GM12878 (cell line): ENCODE results near the gene NDC1. TPM values are rescaled to one million over a fixed set of nuclear protein-coding genes. Genes with fewer than 3 reads are reported as not detected.
A peak's percentile ranks its signal among the peaks of the same experiment; 100 is the strongest.

ENCODE experiments used
- CEBPZ ChIP-seq: fragments of 150-350 bp; IDR thresholded peaks from 2 replicates; pipeline ENCODE4 v1.6.1; 2016; ENCODE audit warnings: low read depth, low read length
- CHD2 ChIP-seq: IDR thresholded peaks from 2 replicates; pipeline ENCODE4 v1.6.1; 2011; ENCODE audit warnings: low read depth, low read length, improper control_type of control experiment, borderline replicate concordance
- EED ChIP-seq: sonication (generic); IDR thresholded peaks from 2 replicates; pipeline ENCODE4 v1.6.1; 2016; ENCODE audit warnings: antibody characterized with exemption, low read depth
- EGR1 ChIP-seq, 2 experiments: IDR thresholded peaks; 1 replicate in 1 of 2; 2 replicates in 1 of 2; pipeline ENCODE4 v1.6.1; 2011 to 2012; ENCODE audit warnings: low read depth in 2 of 2, low read length in 2 of 2, borderline replicate concordance in 1 of 2, mild to moderate bottlenecking in 1 of 2, moderate library complexity in 1 of 2
- ETV6 ChIP-seq, 2 experiments: fragments of 450-650 bp in 1 of 2; IDR thresholded peaks in 1 of 2; conservative IDR thresholded peaks in 1 of 2; 2 replicates each; pipeline ENCODE4 v1.6.1; 2014; ENCODE audit warnings: antibody characterized with exemption in 1 of 2, borderline replicate concordance in 1 of 2, low read depth in 1 of 2, mild to moderate bottlenecking in 1 of 2, moderate library complexity in 1 of 2
- IKZF2 ChIP-seq, 2 experiments: fragments of 450-650 bp; IDR thresholded peaks; 2 replicates each; pipeline ENCODE4 v1.6.1; 2017; ENCODE audit warnings: mild to moderate bottlenecking in 2 of 2, moderate library complexity in 2 of 2
- NBN ChIP-seq: fragments of 450-650 bp; IDR thresholded peaks from 2 replicates; pipeline ENCODE4 v1.6.1; 2016
- NFIC ChIP-seq: IDR thresholded peaks from 2 replicates; pipeline ENCODE4 v1.6.1; 2012; ENCODE audit warnings: low read depth, mild to moderate bottlenecking, inconsistent platforms, low read length, moderate library complexity
- PAX5 ChIP-seq: IDR thresholded peaks from 2 replicates; pipeline ENCODE4 v1.6.1; 2011; ENCODE audit warnings: low read depth, low read length, borderline replicate concordance
- RELA ChIP-seq: fragments of 450-650 bp; IDR thresholded peaks from 2 replicates; pipeline ENCODE4 v1.8.0; 2014; ENCODE audit warnings: borderline replicate concordance; ENCODE audit not compliant: partially characterized antibody
- RFX5 ChIP-seq: IDR thresholded peaks from 2 replicates; pipeline ENCODE4 v1.6.1; 2011; ENCODE audit warnings: low read depth, low read length, improper control_type of control experiment
- SPI1 ChIP-seq: IDR thresholded peaks from 2 replicates; pipeline ENCODE4 v1.6.1; 2011; ENCODE audit warnings: low read depth, mild to moderate bottlenecking, low read length, moderate library complexity, borderline replicate concordance; ENCODE audit not compliant: insufficient read depth
- SRF ChIP-seq, 2 experiments: IDR thresholded peaks; 2 replicates each; pipeline ENCODE4 v1.6.1; 2011; ENCODE audit warnings: low read depth in 2 of 2, low read length in 2 of 2, mild to moderate bottlenecking in 1 of 2, moderate library complexity in 1 of 2
- SUPT20H ChIP-seq: IDR thresholded peaks from 2 replicates; pipeline ENCODE4 v1.6.1; 2011; ENCODE audit warnings: low read depth, mild to moderate bottlenecking, low read length, moderate library complexity, borderline replicate concordance; ENCODE audit not compliant: control insufficient read depth
- USF1 ChIP-seq: IDR thresholded peaks from 2 replicates; pipeline ENCODE4 v1.6.1; 2011; ENCODE audit warnings: borderline replicate concordance, low read depth, mild to moderate bottlenecking, moderate library complexity, mixed read lengths, low read length; ENCODE audit not compliant: insufficient read depth; ENCODE audit errors: extremely low read length
- WRNIP1 ChIP-seq: IDR thresholded peaks from 2 replicates; pipeline ENCODE4 v1.6.1; 2011; ENCODE audit warnings: low read depth, low read length, improper control_type of control experiment, borderline replicate concordance
- ZSCAN29 ChIP-seq: fragments of 450-650 bp; IDR thresholded peaks from 2 replicates; pipeline ENCODE4 v1.6.1; 2017; ENCODE audit warnings: mild to moderate bottlenecking, moderate library complexity
- polyA plus RNA-seq, 11 experiments: library from polyadenylated mRNA; depleted of rRNA in 4 of 11; unstranded in 6 of 11; stranded (reverse) in 5 of 11; fragments of >200 nt; fragmentation: Nextera tagmentation in 4 of 11; fragmentation: Illumina TruSeq in 1 of 11; extraction: Ambion mirVana in 4 of 11; extraction: Trizol in 1 of 11; gene quantifications; 1 replicate in 1 of 11; 2 replicates in 10 of 11; pipeline versions ENCODE4 v1.2.1 to v1.2.3, GENCODE V29; 2011 to 2016; ENCODE audit warnings: inconsistent platforms in 2 of 11, missing spikeins in 2 of 11, low read depth in 1 of 11
- total RNA-seq, 4 experiments: library from RNA; depleted of rRNA in 3 of 4; stranded (reverse); fragments of >200 nt in 3 of 4; fragmentation: Illumina TruSeq in 1 of 4; extraction: Trizol in 1 of 4; gene quantifications; 2 replicates each; pipeline versions ENCODE4 v1.2.1 to v1.2.3, GENCODE V29; 2013 to 2021
- TF ChIP-seq, protein P1 (sequence below): fragments of 450-650 bp; IDR thresholded peaks from 2 replicates; pipeline ENCODE4 v1.6.1; 2017; ENCODE audit warnings: mild to moderate bottlenecking
- TF ChIP-seq, protein P2 (sequence below): fragments of 450-650 bp; IDR thresholded peaks from 2 replicates; pipeline ENCODE4 v1.6.1; 2016; ENCODE audit warnings: mild to moderate bottlenecking

NDC1 gene
- total and polyA plus RNA-seq, 10 of the 15 experiments (the other 5 are each of a cell fraction or from before 2014, with no cell fraction given) = 20.2 to 77.6 (median 47.1) TPM

DNA sequence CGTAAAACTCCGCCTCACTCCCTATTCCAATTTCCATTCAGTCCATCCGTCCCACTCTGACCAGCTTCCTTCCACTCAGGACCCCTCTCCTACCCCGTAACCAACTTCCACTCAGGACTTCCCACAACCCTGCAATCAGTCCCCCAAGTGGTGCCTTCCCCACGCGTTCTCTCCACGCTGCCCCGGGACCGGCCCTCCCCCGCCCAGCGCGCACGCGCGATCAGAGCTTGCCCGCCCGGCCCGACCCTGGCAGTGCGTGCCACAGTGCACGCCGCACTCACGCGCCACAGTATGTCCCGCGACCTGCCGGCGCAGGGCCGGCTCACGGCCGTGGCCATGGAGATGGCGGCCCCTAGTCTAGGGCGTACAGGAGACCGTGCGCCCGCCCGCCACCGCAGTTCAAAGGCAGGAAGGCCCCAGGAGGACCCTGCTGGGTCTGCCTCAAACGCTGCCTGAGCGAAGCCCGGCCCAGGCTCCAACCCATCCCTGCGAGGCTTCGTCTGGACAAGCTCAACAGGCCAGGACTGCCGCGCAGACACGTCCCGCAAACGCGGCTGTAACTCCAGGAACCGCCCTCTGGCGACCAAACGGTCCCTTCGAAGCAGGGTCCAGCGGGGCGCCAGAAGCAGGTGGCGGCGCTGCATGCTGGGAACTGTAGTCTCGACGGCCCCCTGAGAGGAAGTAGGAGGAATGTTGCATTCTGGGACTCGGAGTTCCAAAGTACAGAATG lies at the start of gene NDC1 (continued):
- TF ChIP-seq NBN (peak; percentile 92), NFIC (no peak), EGR1 (IDR thresholded peaks at IDR 0.05; ENCODE audit: borderline replicate concordance in 1 of 2, low read depth in 2 of 2, low read length in 2 of 2) (peak in 1 of 2 experiments; percentile 70; a peak in 2 of 3 replicates), WRNIP1 (no peak), ZSCAN29 (no peak), SPI1 (peak; percentile 89), CHD2 (peak; percentile 78; the same call in 1 of the 2 replicates), ETV6 (conservative IDR thresholded peaks at IDR 0.05 in 1 of 2, IDR thresholded peaks at IDR 0.05 in 1 of 2; ENCODE audit: borderline replicate concordance in 1 of 2, low read depth in 1 of 2) (no peak), RFX5 (no peak), IKZF2 (IDR thresholded peaks at IDR 0.05) (peak; percentile 7; a peak in 1 of 4 replicates), PAX5 (0 out of 2 replicates have a peak, but pooled peaks have one; percentile 7), CEBPZ (no peak), USF1 (no peak), SUPT20H (no peak), RELA (peak; percentile 95), EED (0 out of 2 replicates have a peak, but pooled peaks have one; percentile 19), SRF (IDR thresholded peaks at IDR 0.05; ENCODE audit: low read depth in 2 of 2, low read length in 2 of 2) (0 out of 4 replicates have a peak, but pooled peaks of 1 of the 2 experiments have one; percentile 48)
- TF ChIP-seq, protein P1, sequence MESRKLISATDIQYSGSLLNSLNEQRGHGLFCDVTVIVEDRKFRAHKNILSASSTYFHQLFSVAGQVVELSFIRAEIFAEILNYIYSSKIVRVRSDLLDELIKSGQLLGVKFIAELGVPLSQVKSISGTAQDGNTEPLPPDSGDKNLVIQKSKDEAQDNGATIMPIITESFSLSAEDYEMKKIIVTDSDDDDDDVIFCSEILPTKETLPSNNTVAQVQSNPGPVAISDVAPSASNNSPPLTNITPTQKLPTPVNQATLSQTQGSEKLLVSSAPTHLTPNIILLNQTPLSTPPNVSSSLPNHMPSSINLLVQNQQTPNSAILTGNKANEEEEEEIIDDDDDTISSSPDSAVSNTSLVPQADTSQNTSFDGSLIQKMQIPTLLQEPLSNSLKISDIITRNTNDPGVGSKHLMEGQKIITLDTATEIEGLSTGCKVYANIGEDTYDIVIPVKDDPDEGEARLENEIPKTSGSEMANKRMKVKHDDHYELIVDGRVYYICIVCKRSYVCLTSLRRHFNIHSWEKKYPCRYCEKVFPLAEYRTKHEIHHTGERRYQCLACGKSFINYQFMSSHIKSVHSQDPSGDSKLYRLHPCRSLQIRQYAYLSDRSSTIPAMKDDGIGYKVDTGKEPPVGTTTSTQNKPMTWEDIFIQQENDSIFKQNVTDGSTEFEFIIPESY = peak; percentile 98
- TF ChIP-seq, protein P2, sequence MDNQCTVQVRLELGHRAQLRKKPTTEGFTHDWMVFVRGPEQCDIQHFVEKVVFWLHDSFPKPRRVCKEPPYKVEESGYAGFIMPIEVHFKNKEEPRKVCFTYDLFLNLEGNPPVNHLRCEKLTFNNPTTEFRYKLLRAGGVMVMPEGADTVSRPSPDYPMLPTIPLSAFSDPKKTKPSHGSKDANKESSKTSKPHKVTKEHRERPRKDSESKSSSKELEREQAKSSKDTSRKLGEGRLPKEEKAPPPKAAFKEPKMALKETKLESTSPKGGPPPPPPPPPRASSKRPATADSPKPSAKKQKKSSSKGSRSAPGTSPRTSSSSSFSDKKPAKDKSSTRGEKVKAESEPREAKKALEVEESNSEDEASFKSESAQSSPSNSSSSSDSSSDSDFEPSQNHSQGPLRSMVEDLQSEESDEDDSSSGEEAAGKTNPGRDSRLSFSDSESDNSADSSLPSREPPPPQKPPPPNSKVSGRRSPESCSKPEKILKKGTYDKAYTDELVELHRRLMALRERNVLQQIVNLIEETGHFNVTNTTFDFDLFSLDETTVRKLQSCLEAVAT = peak; percentile 63
